Esophagus squamous epithelium (tissue), 5 donors: ENCODE data around the gene PCGF2. TPM values are rescaled to one million over a fixed set of nuclear protein-coding genes. Genes with fewer than 3 reads are reported as not detected.

Experiments
- DNase-seq: peaks from one replicate; lab custom pipeline; 2025; lab: John Stamatoyannopoulos, UW
- H3K27ac ChIP-seq, 4 donors: fragments of 200-600 bp; sonication (generic); one replicate each; pipeline ENCODE4 v1.5.1; 2016 to 2019; ENCODE audit warnings: mild to moderate bottlenecking in 1 of 4
- H3K27me3 ChIP-seq, 4 donors: fragments of 200-600 bp; sonication (generic); 1 replicate in 3 of 4; 2 replicates in 1 of 4; pipeline versions ENCODE4 v1.5.1 to v1.6.0; 2017 to 2021; ENCODE audit warnings: antibody characterized with exemption in 1 of 4
- H3K36me3 ChIP-seq, 3 donors: fragments of 200-600 bp; sonication (generic); one replicate each; pipeline ENCODE4 v1.5.1; 2016 to 2019
- H3K4me1 ChIP-seq, 3 donors: fragments of 200-600 bp; sonication (generic); one replicate each; pipeline ENCODE4 v1.5.1; 2017 to 2019
- H3K4me3 ChIP-seq, 4 donors: fragments of 200-600 bp; sonication (generic); 1 replicate in 3 of 4; 2 replicates in 1 of 4; pipeline ENCODE4 v1.5.1; 2016 to 2019; ENCODE audit warnings: mild to moderate bottlenecking in 2 of 4, moderate library complexity in 1 of 4
- H3K9me3 ChIP-seq, 3 donors: fragments of 200-600 bp; sonication (generic); one replicate each; pipeline ENCODE4 v1.5.1; 2016 to 2019
- POLR2A ChIP-seq, 4 donors: fragments of 450-650 bp; IDR thresholded peaks; one replicate each; pipeline ENCODE4 v1.6.1; 2017; ENCODE audit warnings: antibody characterized with exemption in 4 of 4, mild to moderate bottlenecking in 4 of 4, moderate library complexity in 3 of 4
- WGBS, 2 donors: methylation state at CpG; one replicate each; pipeline ENCODE4 v1.1.5; 2018; 5-methylcytosine and 5-hydroxymethylcytosine counted together
- intact Hi-C: fragments of 100-400 bp; cut with DNase I; formaldehyde crosslinking; loops from one replicate; pipeline ENCODE4 v1.15.0; 2022
- total RNA-seq, 4 donors: library from RNA; depleted of rRNA; stranded (reverse); fragments of >200 nt; gene quantifications; one replicate each; pipeline ENCODE4 v1.1.0, GENCODE V29; 2016
- TF ChIP-seq, protein P1 (sequence below), 6 experiments: fragments of 450-650 bp in 4 of 6; fragments of 200-600 bp in 2 of 6; sonication (generic) in 2 of 6; IDR thresholded peaks; one replicate each; pipeline ENCODE4 v1.5.1; 2016 to 2019; ENCODE audit warnings: antibody characterized with exemption in 6 of 6, mild to moderate bottlenecking in 4 of 6, moderate library complexity in 4 of 6
- donor health status: DM: yes; HTN: yes; CAD: no.

PCGF2 gene
- total RNA-seq, 4 donors from 2014 or later = 2.5 to 11.8 (median 3.4) TPM

DNA sequence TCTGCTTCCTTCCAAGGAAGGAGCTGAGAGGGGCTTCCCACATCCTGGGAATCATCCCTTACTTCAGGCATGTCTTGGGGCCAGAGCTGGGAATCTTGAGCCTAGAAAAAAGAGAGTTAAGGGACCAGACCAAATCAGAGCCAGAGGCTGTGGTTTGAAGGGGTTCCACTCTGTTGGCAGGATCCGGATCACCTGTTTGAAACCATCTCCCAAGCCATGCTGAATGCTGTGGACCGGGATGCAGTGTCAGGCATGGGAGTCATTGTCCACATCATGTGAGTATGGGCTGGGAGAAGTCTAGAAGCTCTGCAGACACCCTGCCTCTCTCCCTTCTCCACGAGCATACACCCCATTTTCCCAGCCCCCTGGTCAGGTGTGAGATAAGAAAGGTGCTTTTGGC, 14.1 kb upstream of the PCGF2 start:
- Histone ChIP-seq H3K4me1 (no peaks in the 10 kb centered on the region), H3K36me3 (peaks cover 26 to 100% (median 46%) of the 10 kb centered on the region in 3 donors), H3K9me3 (no peaks in the 10 kb centered on the region), H3K27me3 (no peaks in the 10 kb centered on the region), H3K27ac (no peak overlapping the region), H3K4me3 (no peak overlapping the region)
- intact Hi-C loops = no loop called here
- DNase-seq = no peak
- TF ChIP-seq, protein P1, sequence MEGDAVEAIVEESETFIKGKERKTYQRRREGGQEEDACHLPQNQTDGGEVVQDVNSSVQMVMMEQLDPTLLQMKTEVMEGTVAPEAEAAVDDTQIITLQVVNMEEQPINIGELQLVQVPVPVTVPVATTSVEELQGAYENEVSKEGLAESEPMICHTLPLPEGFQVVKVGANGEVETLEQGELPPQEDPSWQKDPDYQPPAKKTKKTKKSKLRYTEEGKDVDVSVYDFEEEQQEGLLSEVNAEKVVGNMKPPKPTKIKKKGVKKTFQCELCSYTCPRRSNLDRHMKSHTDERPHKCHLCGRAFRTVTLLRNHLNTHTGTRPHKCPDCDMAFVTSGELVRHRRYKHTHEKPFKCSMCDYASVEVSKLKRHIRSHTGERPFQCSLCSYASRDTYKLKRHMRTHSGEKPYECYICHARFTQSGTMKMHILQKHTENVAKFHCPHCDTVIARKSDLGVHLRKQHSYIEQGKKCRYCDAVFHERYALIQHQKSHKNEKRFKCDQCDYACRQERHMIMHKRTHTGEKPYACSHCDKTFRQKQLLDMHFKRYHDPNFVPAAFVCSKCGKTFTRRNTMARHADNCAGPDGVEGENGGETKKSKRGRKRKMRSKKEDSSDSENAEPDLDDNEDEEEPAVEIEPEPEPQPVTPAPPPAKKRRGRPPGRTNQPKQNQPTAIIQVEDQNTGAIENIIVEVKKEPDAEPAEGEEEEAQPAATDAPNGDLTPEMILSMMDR (IDR thresholded peaks at IDR 0.05) = no peak
- TF ChIP-seq POLR2A (IDR thresholded peaks at IDR 0.05) = no peak
- WGBS, 2 donors = 96 to 97% methylated on average over 3 of the region's 3 CpGs

DNA sequence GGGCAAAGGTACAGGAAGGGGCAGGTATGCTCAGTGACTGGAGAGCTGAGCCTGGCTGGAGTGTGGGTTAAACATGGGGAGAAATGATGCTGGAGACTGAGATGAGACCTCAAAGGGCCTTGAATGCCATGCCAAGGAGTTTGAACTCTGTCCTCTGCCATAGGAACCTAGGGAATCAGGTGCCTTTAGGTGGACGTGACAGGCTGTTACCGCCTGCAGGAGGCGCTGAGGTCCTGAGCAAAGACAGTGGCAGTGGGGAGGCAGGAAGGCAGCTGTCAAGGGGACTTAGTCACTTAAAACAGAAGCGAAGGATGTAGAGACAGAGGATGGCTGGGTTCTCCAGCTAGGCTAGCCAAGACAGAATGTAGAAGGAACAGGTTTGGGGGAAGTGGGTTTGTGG, 13.5 kb upstream of the PCGF2 start:
- intact Hi-C loops = no loop called here
- H3K9me3 ChIP-seq = no peaks in the 10 kb centered on the region
- TF ChIP-seq, protein P1 (IDR thresholded peaks at IDR 0.05) = peak in 2 of 6 experiments; percentile 6 to 28
- no peak for TF ChIP-seq POLR2A (IDR thresholded peaks at IDR 0.05)
- H3K4me3 ChIP-seq = no peak overlapping the region
- H3K27me3 ChIP-seq = no peaks in the 10 kb centered on the region
- H3K27ac ChIP-seq = no peak overlapping the region
- WGBS, 2 donors = 76 to 82% methylated on average over 4 of the region's 4 CpGs
- peaks cover 25 to 100% (median 42%) of the 10 kb centered on the region in 3 donors for H3K36me3 ChIP-seq
- H3K4me1 ChIP-seq = no peaks in the 10 kb centered on the region
- no peak for DNase-seq

DNA sequence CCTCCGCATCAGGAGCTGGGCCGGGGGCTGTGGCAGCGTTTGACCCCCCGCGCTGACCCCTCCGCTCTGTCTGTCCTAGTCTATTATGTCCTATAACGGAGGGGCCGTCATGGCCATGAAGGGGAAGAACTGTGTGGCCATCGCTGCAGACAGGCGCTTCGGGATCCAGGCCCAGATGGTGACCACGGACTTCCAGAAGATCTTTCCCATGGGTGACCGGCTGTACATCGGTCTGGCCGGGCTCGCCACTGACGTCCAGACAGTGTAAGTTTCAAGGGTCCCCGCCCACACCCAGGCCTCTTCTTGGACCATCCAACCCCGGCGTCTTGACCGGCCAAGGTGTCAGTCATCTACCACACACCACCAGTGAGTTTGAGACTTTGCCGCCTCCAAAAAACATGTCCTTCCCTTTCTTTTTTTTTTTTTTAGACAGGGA, 5.0 kb upstream of the PCGF2 start:
- intact Hi-C loops = no loop called here
- peak overlapping the region; percentile 69 to 99 (median 87) for H3K4me3 ChIP-seq
- TF ChIP-seq, protein P1 (IDR thresholded peaks at IDR 0.05) = no peak
- TF ChIP-seq POLR2A (IDR thresholded peaks at IDR 0.05) = no peak
- peaks cover 0 to 42% (median 14%) of the 10 kb centered on the region in 3 donors for H3K36me3 ChIP-seq
- DNase-seq = no peak
- peaks cover 0 to 14% (median 0%) of the 10 kb centered on the region in 4 donors for H3K27me3 ChIP-seq
- H3K4me1 ChIP-seq = peaks cover 32 to 65% (median 44%) of the 10 kb centered on the region in 3 donors
- H3K9me3 ChIP-seq = no peaks in the 10 kb centered on the region
- peak overlapping the region; percentile 80 to 94 (median 92) for H3K27ac ChIP-seq
- 8% methylated on average over 21 to 22 of the region's 22 CpGs for WGBS, 2 donors

DNA sequence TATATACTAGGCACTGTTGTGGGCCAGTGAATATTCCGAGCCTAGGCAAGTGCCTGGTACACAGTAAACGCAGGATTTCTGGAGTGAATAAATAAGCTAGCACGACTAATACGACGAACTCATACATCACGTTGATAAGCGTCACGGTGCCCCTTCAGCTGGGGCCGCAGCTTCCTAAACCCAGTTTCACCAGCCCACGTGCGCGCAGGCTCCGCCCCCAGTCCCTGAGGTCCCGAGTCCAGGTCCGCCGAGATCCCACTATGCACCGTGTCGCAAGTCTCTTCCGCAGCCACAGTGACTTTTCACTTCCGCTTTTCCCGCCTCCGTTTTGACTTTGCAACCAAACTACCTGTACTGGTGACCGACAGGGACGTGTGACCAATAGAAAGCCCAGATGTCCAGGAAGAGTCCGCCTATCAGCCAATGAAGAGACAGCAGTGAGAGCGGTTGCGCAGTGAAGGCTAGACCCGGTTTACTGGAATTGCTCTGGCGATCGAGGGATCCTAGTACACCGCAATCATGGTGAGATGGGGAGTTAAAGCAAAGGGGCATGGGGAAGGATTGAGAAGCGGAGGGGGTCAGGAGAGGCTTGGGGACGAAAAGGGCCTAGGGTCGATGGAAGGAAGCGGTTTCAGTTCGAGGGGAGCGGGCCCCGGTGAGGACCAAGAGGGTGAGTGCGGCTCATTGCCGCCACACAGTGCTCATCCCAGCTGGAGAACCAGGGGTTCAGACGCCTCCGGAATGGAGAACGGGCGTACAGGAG, 4.4 kb upstream of the PCGF2 start, which contains the start of gene PSMB3:
TSS of gene PSMB3 (plus strand) at position 434 of the 763 bp plus-strand sequence. CDS start at position 520, 86 bp downstream.
- peaks cover 0 to 36% (median 9%) of the 10 kb centered on the region in 3 donors for H3K36me3 ChIP-seq
- peak within 1 kb of the TSS; percentile 69 to 99 (median 87) for H3K4me3 ChIP-seq
- DNase-seq = peak; percentile 96
- peak in 2 of 4 donors; percentile 19 to 54 for TF ChIP-seq POLR2A (IDR thresholded peaks at IDR 0.05)
- TF ChIP-seq, protein P1 (IDR thresholded peaks at IDR 0.05) = no peak
- H3K4me1 ChIP-seq = peaks cover 32 to 68% (median 45%) of the 10 kb centered on the region in 3 donors
- H3K9me3 ChIP-seq = no peaks in the 10 kb centered on the region
- intact Hi-C loops = no loop called here
- H3K27ac ChIP-seq = peak within 1 kb of the TSS; percentile 80 to 94 (median 94)
- H3K27me3 ChIP-seq = peaks cover 0 to 15% (median 0%) of the 10 kb centered on the region in 4 donors
- 0 to 1% methylated on average over 28 to 43 of the region's 44 CpGs for WGBS, 2 donors

- peak overlapping the region; percentile 80 to 94 (median 94) for H3K27ac ChIP-seq
- H3K36me3 ChIP-seq = peaks cover 0 to 29% (median 8%) of the 10 kb centered on the region in 3 donors
- H3K4me1 ChIP-seq = peaks cover 35 to 74% (median 46%) of the 10 kb centered on the region in 3 donors
- TF ChIP-seq, protein P1 (IDR thresholded peaks at IDR 0.05) = no peak
- no peak for TF ChIP-seq POLR2A (IDR thresholded peaks at IDR 0.05)
- WGBS, 2 donors = 1% methylated on average over 42 of the region's 44 CpGs
- peaks cover 0 to 20% (median 0%) of the 10 kb centered on the region in 4 donors for H3K27me3 ChIP-seq
- intact Hi-C loops = no loop called here
- peak overlapping the region; percentile 69 to 99 (median 87) for H3K4me3 ChIP-seq
- no peak for DNase-seq
- no peaks in the 10 kb centered on the region for H3K9me3 ChIP-seq
Measured at GRCh38 chr17:38751808-38752307, 3.7 kb upstream of the PCGF2 start.
